Caco-2 (cell line): Measurements from ENCODE around the gene TSPAN9. TPM values are rescaled to one million over a fixed set of nuclear protein-coding genes. Genes with fewer than 3 reads are reported as not detected.

Source experiments
- BruUV-seq: library from RNA; stranded (reverse); fragments of 400-500 nt; replicated peaks from 2 replicates; lab custom pipeline; 2021; lab: Mats Ljungman, UMichigan
- CTCF ChIA-PET: fragments of 300-600 bp; sonication (Branson Sonifier 250); formaldehyde crosslinking; loops from one replicate; lab custom pipeline; 2022; ENCODE audit warnings: antibody characterized with exemption; lab: Charles Lee
- POLR2A ChIA-PET: fragments of 300-600 bp; sonication (Branson Sonifier 250); formaldehyde crosslinking; loops from one replicate; lab custom pipeline; 2022; ENCODE audit warnings: antibody characterized with exemption; lab: Charles Lee
- DNase-seq, 2 experiments: peaks; one replicate each; pipeline versions ENCODE4 v3.0.0 to v3.0.0-alpha.2; 2020 to 2022
- H3K27me3 ChIP-seq: replicated peaks from 2 replicates; pipeline ENCODE4 v1.6.0; 2011; ENCODE audit warnings: low read length; ENCODE audit not compliant: control insufficient read depth, insufficient read depth
- H3K36me3 ChIP-seq: 2 replicates; pipeline ENCODE4 v1.5.1; 2011; ENCODE audit warnings: low read length; ENCODE audit not compliant: control insufficient read depth, insufficient read depth
- H3K4me1 ChIP-seq: fragments of 250-450 bp; sonication (Bioruptor Pico); 2 replicates; pipeline ENCODE4 v1.5.1; 2020; ENCODE audit warnings: mild to moderate bottlenecking
- H3K4me3 ChIP-seq: 2 replicates; pipeline ENCODE4 v1.5.1; 2011; ENCODE audit warnings: low read depth, mild to moderate bottlenecking, control low read depth, low read length
- H3K9me3 ChIP-seq: fragments of 250-450 bp; sonication (Bioruptor Pico); 2 replicates; pipeline ENCODE4 v1.5.1; 2020; ENCODE audit warnings: mild to moderate bottlenecking, moderate library complexity
- H3K27ac Mint-ChIP-seq: one replicate; pipeline ENCODE4 v1.8.0; 2022; ENCODE audit warnings: mixed read lengths; ENCODE audit not compliant: unreplicated experiment
- H3K27me3 Mint-ChIP-seq: one replicate; pipeline ENCODE4 v1.8.0; 2022; ENCODE audit warnings: mixed read lengths; ENCODE audit not compliant: insufficient read depth, unreplicated experiment
- H3K36me3 Mint-ChIP-seq: one replicate; pipeline ENCODE4 v1.8.0; 2022; ENCODE audit warnings: mild to moderate bottlenecking, mixed read lengths; ENCODE audit not compliant: insufficient read depth, unreplicated experiment
- H3K4me1 Mint-ChIP-seq: one replicate; pipeline ENCODE4 v1.8.0; 2022; ENCODE audit warnings: low read depth, mixed read lengths; ENCODE audit not compliant: unreplicated experiment
- H3K4me3 Mint-ChIP-seq: one replicate; pipeline ENCODE4 v1.8.0; 2022; ENCODE audit warnings: mild to moderate bottlenecking, moderate library complexity, mixed read lengths; ENCODE audit not compliant: unreplicated experiment
- H3K9me3 Mint-ChIP-seq: one replicate; pipeline ENCODE4 v1.8.0; 2022; ENCODE audit warnings: mixed read lengths; ENCODE audit not compliant: unreplicated experiment
- intact Hi-C: fragments of 100-400 bp; cut with micrococcal nuclease; formaldehyde crosslinking; loops from one replicate; pipeline ENCODE4 v1.10.0; 2022; ENCODE audit not compliant: unreplicated experiment
- total RNA-seq: library from RNA; stranded (reverse); gene quantifications from 2 replicates; pipeline ENCODE4 v1.2.3, GENCODE V29; 2022
- TF ChIP-seq, protein P1 (sequence below), 2 experiments: fragments of 200-600 bp in 1 of 2; IDR thresholded peaks; 1 replicate in 1 of 2; 2 replicates in 1 of 2; pipeline versions ENCODE4 v1.5.1 to v1.8.0; 2011 to 2022; ENCODE audit warnings: antibody characterized with exemption in 1 of 2, control low read depth in 1 of 2, inconsistent platforms in 1 of 2, low read depth in 1 of 2, low read length in 1 of 2, mild to moderate bottlenecking in 1 of 2, moderate library complexity in 1 of 2; ENCODE audit not compliant: insufficient read depth in 1 of 2, severe bottlenecking in 1 of 2, unreplicated experiment in 1 of 2

The TSPAN9 gene
- total RNA-seq, 1 experiment from 2014 or later: 49.1 TPM

- H3K4me3 Mint-ChIP-seq: no peak overlapping the region
- POLR2A ChIA-PET: no interaction called here
- intact Hi-C loops: loop anchor here (5.0 kb wide), 1 partner anchor 44 kb away; no protein-coding TSS in a partner anchor
- TF ChIP-seq, protein P1, sequence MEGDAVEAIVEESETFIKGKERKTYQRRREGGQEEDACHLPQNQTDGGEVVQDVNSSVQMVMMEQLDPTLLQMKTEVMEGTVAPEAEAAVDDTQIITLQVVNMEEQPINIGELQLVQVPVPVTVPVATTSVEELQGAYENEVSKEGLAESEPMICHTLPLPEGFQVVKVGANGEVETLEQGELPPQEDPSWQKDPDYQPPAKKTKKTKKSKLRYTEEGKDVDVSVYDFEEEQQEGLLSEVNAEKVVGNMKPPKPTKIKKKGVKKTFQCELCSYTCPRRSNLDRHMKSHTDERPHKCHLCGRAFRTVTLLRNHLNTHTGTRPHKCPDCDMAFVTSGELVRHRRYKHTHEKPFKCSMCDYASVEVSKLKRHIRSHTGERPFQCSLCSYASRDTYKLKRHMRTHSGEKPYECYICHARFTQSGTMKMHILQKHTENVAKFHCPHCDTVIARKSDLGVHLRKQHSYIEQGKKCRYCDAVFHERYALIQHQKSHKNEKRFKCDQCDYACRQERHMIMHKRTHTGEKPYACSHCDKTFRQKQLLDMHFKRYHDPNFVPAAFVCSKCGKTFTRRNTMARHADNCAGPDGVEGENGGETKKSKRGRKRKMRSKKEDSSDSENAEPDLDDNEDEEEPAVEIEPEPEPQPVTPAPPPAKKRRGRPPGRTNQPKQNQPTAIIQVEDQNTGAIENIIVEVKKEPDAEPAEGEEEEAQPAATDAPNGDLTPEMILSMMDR (IDR thresholded peaks at IDR 0.05; ENCODE audit: insufficient read depth in 1 of 2, low read depth in 1 of 2, low read length in 1 of 2, severe bottlenecking in 1 of 2, unreplicated experiment in 1 of 2): no peak
- H3K4me1 Mint-ChIP-seq: peaks cover 8% of the 10 kb centered on the region
- H3K27me3 Mint-ChIP-seq: no peaks in the 10 kb centered on the region
- H3K36me3 ChIP-seq: peaks cover 1% of the 10 kb centered on the region; the same call in 1 of the 2 replicates
- H3K9me3 ChIP-seq: no peaks in the 10 kb centered on the region
- no peak for DNase-seq
- H3K4me1 ChIP-seq: no peaks in the 10 kb centered on the region
- no peaks in the 10 kb centered on the region for H3K27me3 ChIP-seq
- H3K9me3 Mint-ChIP-seq: no peaks in the 10 kb centered on the region
- H3K36me3 Mint-ChIP-seq: no peaks in the 10 kb centered on the region
- CTCF ChIA-PET: interaction anchor here (0.6 to 1.0 kb wide), 2 partner anchors 19 to 50 kb away, joined by 3 to 6 read pairs; no protein-coding TSS in a partner anchor
- no TSS peak for BruUV-seq
- no peak overlapping the region for H3K4me3 ChIP-seq
- no peak overlapping the region for H3K27ac Mint-ChIP-seq
Observed at GRCh38 chr12:3116106-3116844, 39.1 kb downstream of the TSPAN9 start.

- Mint-ChIP-seq H3K9me3 (no peaks in the 10 kb centered on the region), H3K4me1 (peaks cover 8% of the 10 kb centered on the region), H3K27ac (no peak overlapping the region), H3K27me3 (no peaks in the 10 kb centered on the region), H3K4me3 (no peak overlapping the region), H3K36me3 (no peaks in the 10 kb centered on the region)
- TF ChIP-seq, protein P1 (IDR thresholded peaks at IDR 0.05; ENCODE audit: insufficient read depth in 1 of 2, low read depth in 1 of 2, low read length in 1 of 2, severe bottlenecking in 1 of 2, unreplicated experiment in 1 of 2): no peak
- no peaks in the 10 kb centered on the region for H3K9me3 ChIP-seq
- intact Hi-C loops: loop anchor here (5.0 kb wide), 1 partner anchor 45 kb away; no protein-coding TSS in a partner anchor
- no peak for DNase-seq
- peaks cover 1% of the 10 kb centered on the region; the same call in 1 of the 2 replicates for H3K36me3 ChIP-seq
- BruUV-seq: no TSS peak
- no peaks in the 10 kb centered on the region for H3K27me3 ChIP-seq
- H3K4me3 ChIP-seq: no peak overlapping the region
- CTCF ChIA-PET: interaction anchor here (0.7 kb wide), 1 partner anchor 44 kb away, joined by 3 read pairs; no protein-coding TSS in a partner anchor
- POLR2A ChIA-PET: no interaction called here
- no peaks in the 10 kb centered on the region for H3K4me1 ChIP-seq
Observed at GRCh38 chr12:3117144-3117581, 40.0 kb downstream of the TSPAN9 start.

- no peaks in the 10 kb centered on the region for H3K9me3 Mint-ChIP-seq
- H3K36me3 Mint-ChIP-seq: no peaks in the 10 kb centered on the region
- Histone ChIP-seq H3K36me3 (peaks cover 1% of the 10 kb centered on the region; the same call in 1 of the 2 replicates), H3K9me3 (no peaks in the 10 kb centered on the region), H3K4me1 (no peaks in the 10 kb centered on the region), H3K27me3 (no peaks in the 10 kb centered on the region), H3K4me3 (no peak overlapping the region)
- no peak overlapping the region for H3K27ac Mint-ChIP-seq
- CTCF ChIA-PET: interaction anchor here (0.7 to 2.1 kb wide), 2 partner anchors 44 kb away, joined by 3 to 4 read pairs; no protein-coding TSS in a partner anchor
- H3K4me1 Mint-ChIP-seq: peaks cover 8% of the 10 kb centered on the region
- no peaks in the 10 kb centered on the region for H3K27me3 Mint-ChIP-seq
- no peak overlapping the region for H3K4me3 Mint-ChIP-seq
- no peak for DNase-seq
- no TSS peak for BruUV-seq
- TF ChIP-seq, protein P1 (IDR thresholded peaks at IDR 0.05; ENCODE audit: insufficient read depth in 1 of 2, low read depth in 1 of 2, low read length in 1 of 2, severe bottlenecking in 1 of 2, unreplicated experiment in 1 of 2): no peak
- POLR2A ChIA-PET: no interaction called here
- intact Hi-C loops: loop anchor here (5.0 kb wide), 1 partner anchor 45 kb away; no protein-coding TSS in a partner anchor
Observed at GRCh38 chr12:3117591-3118015, 40.4 kb downstream of the TSPAN9 start.
